Measurements from ENCODE around the gene PALD1.
A peak's percentile ranks its signal among the peaks of the same experiment; 100 is the strongest.

The PALD1 gene

GRCh38 chr10:70544431-70545340 is 66.1 kb downstream of the PALD1 start:
- POLR2A ChIA-PET, result no interaction called here
- no peak for TF ChIP-seq CTCF (IDR thresholded peaks at IDR 0.05; ENCODE audit: control extremely low read depth, extremely low read depth, low read depth, missing control alignments)
- no peak for DNase-seq (ENCODE audit: extremely low spot score)
- CTCF ChIA-PET, result interaction anchor here (1.8 to 4.9 kb wide), 3 partner anchors 83 to 336 kb away, joined by 5 to 59 read pairs (median 6); no protein-coding TSS in a partner anchor

- no peak for DNase-seq (ENCODE audit: extremely low spot score)
- no peak for TF ChIP-seq CTCF (IDR thresholded peaks at IDR 0.05; ENCODE audit: control extremely low read depth, extremely low read depth, low read depth, missing control alignments)
- POLR2A ChIA-PET, result no interaction called here
- CTCF ChIA-PET, result interaction anchor here (7.2 kb wide), 1 partner anchor 85 kb away, joined by 28 read pairs; no protein-coding TSS in a partner anchor
Observed at GRCh38 chr10:70546584-70546983, 68.0 kb downstream of the PALD1 start.

- ChIA-PET POLR2A (no interaction called here), CTCF (interaction anchor here (0.6 to 7.2 kb wide), 33 partner anchors 11 to 334 kb away, joined by 3 to 93 read pairs (median 4); no protein-coding TSS in a partner anchor)
- DNase-seq (ENCODE audit: extremely low spot score), result no peak
- TF ChIP-seq CTCF (IDR thresholded peaks at IDR 0.05; ENCODE audit: control extremely low read depth, extremely low read depth, low read depth, missing control alignments), result no peak
Observed at GRCh38 chr10:70549351-70549961, 70.9 kb downstream of the PALD1 start.

GRCh38 chr10:70549962-70550458 is 71.4 kb downstream of the PALD1 start:
- CTCF ChIA-PET, result interaction anchor here (0.6 to 7.2 kb wide), 32 partner anchors 10 to 373 kb away, joined by 3 to 93 read pairs (median 4); no protein-coding TSS in a partner anchor
- DNase-seq (ENCODE audit: extremely low spot score), result peak; percentile 83

GRCh38 chr10:70550459-70550858 is 71.9 kb downstream of the PALD1 start:
- DNase-seq (ENCODE audit: extremely low spot score), result no peak
- POLR2A ChIA-PET, result no interaction called here
- CTCF ChIA-PET, result interaction anchor here (0.6 to 7.2 kb wide), 27 partner anchors 10 to 373 kb away, joined by 3 to 93 read pairs (median 4); no protein-coding TSS in a partner anchor
- TF ChIP-seq CTCF (IDR thresholded peaks at IDR 0.05; ENCODE audit: control extremely low read depth, extremely low read depth, low read depth, missing control alignments), result no peak

More at GRCh38 chr10:70549962-70550458, 71.4 kb downstream of the PALD1 start:
- POLR2A ChIA-PET, result no interaction called here
- peak; percentile 74 for TF ChIP-seq CTCF (IDR thresholded peaks at IDR 0.05; ENCODE audit: control extremely low read depth, extremely low read depth, low read depth, missing control alignments)

- no peak for DNase-seq (ENCODE audit: extremely low spot score)
- TF ChIP-seq CTCF (IDR thresholded peaks at IDR 0.05; ENCODE audit: control extremely low read depth, extremely low read depth, low read depth, missing control alignments), result no peak
- POLR2A ChIA-PET, result no interaction called here
- CTCF ChIA-PET, result interaction anchor here (1.2 to 7.2 kb wide), 9 partner anchors 9 to 336 kb away, joined by 5 to 93 read pairs (median 12); no protein-coding TSS in a partner anchor
Observed at GRCh38 chr10:70551466-70551865, 72.9 kb downstream of the PALD1 start.

Data from GM10248 (cell line).